HL-60/S4 treated with retinoic acid at 250 ng/mL for 4 days and 3 days (cell line): Measurements from ENCODE around the gene BANF2.
"Not testable (repeated sequence)": the region's sequence is repeated elsewhere in the genome, so short reads cannot be mapped to it uniquely, and the experiment has no call there.

ENCODE experiments used
- in situ Hi-C: fragments of 300-500 bp; cut with MboI; formaldehyde crosslinking; loops from 2 replicates; pipeline ENCODE4 v1.7.0; 2022; ENCODE audit warnings: low sequenced_read_pairs

BANF2 gene

GRCh38 chr20:17699931-17700351, at the start of gene BANF2:
TSS of gene BANF2 (plus strand) at chr20:17699966. CDS start at chr20:17725026, 25,060 bp downstream.
- in situ Hi-C loops = loop anchor here (25.0 kb wide), 1 partner anchor 187 kb away; no protein-coding TSS in a partner anchor

- in situ Hi-C loops = no loop called here
These were observed 49.3 kb upstream of the BANF2 start for GRCh38 chr20:17650301-17651128.

- in situ Hi-C loops = no loop called here
These were observed 48.5 kb upstream of the BANF2 start for GRCh38 chr20:17651129-17651759.

- in situ Hi-C loops = no loop called here
These were observed 47.9 kb upstream of the BANF2 start for GRCh38 chr20:17651760-17652388.

- in situ Hi-C loops = no loop called here
These were observed 47.4 kb upstream of the BANF2 start for GRCh38 chr20:17652411-17652810.

- in situ Hi-C loops = no loop called here
These were observed 45.7 kb upstream of the BANF2 start for GRCh38 chr20:17653835-17654648.

- in situ Hi-C loops = no loop called here
These were observed 45.0 kb upstream of the BANF2 start for GRCh38 chr20:17654649-17655285.

GRCh38 chr20:17655286-17655651, 44.5 kb upstream of the BANF2 start:
- in situ Hi-C loops = no loop called here

- in situ Hi-C loops = no loop called here
These were observed 43.8 kb upstream of the BANF2 start for GRCh38 chr20:17655865-17656479.

GRCh38 chr20:17657079-17657825, 42.5 kb upstream of the BANF2 start:
- in situ Hi-C loops = no loop called here

GRCh38 chr20:17657898-17658647, 41.7 kb upstream of the BANF2 start:
- in situ Hi-C loops = no loop called here

- in situ Hi-C loops = no loop called here
These were observed 41.1 kb upstream of the BANF2 start for GRCh38 chr20:17658648-17658993.

- in situ Hi-C loops = not testable (repeated sequence)
These were observed 40.4 kb upstream of the BANF2 start for GRCh38 chr20:17659344-17659743.

- in situ Hi-C loops = no loop called here
These were observed 40.0 kb upstream of the BANF2 start for GRCh38 chr20:17659801-17660200.

GRCh38 chr20:17660667-17661066, 39.1 kb upstream of the BANF2 start:
- in situ Hi-C loops = no loop called here

- in situ Hi-C loops = no loop called here
These were observed 38.5 kb upstream of the BANF2 start for GRCh38 chr20:17661121-17661744.

GRCh38 chr20:17662333-17663039, 37.3 kb upstream of the BANF2 start:
- in situ Hi-C loops = no loop called here

GRCh38 chr20:17663040-17663399, 36.7 kb upstream of the BANF2 start:
- in situ Hi-C loops = no loop called here
